ENCODE data around the gene PITRM1.
"Not testable (repeated sequence)": the region's sequence is repeated elsewhere in the genome, so short reads cannot be mapped to it uniquely, and the experiment has no call there.

The PITRM1 gene

DNA sequence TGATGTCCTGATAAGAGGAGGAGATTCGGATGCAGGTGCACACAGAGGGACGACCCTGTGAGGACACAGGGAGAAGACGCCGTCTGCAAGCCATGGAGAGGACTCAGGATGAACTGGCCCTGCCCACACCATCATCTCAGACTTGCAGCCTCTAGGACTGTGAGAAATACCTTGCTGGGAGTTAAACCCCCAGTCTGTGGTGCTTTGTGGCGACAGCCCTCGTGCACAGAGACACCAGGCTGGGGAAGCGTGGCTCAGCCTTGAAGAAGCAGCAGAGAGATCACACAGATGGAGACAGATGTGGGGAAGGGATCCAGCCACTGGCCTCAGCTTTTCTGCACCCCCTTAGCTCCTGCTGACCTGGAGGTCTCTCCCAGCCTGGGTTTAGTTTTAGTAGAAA is 26.3 kb upstream of the PITRM1 start:
- no peak for DNase-seq

DNA sequence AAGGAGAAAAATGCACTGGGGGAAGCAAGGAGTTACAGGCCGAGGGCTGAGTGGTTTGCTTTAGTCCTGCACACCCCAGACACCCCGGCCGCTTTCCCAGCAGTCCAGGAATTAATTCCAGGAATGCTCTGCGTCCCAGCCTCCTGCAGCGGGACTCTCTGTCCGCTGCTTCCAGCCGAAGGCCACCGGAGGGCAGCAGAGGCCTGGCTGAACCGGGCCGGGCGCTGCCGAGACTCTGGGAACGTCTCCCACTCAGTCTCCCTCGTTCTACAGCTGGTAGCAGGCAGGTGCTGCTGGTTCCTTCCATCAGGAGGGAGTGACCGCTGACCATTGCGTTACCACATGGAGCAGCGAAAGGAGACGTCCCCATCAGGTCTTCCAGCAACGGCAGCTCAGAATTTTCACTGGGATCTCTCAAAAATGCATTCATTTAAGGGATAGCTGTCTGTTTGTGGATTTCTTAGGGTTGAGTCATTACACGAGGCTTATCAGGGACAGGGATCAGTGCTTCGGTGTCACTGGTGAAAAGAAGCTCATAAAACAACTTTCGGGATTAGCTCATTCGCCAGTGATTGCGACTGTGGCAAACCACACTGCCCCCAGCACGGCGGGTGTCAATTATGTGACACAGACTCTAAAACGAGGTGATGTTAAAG is 24.9 kb upstream of the PITRM1 start:
- DNase-seq = peak; percentile 54

DNA sequence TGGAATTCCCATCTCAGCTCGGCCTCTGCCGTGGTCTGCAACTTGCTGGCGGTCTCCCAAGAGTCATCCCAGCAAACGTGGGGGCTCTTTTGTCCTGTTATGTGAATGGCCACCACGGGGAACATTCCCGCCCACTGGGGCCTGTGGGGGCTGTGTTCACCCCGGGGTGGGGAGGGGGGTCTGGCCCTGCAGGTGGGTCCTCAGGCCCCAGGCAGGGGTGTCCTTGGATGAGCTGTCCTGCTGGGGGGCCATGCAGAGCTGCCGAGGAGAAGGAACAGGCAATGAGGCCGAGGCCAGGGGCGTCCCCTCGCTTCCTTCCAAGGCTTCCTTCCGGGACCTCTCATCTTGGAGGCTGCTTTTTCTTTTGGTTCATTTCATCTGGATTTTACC is 24.4 kb upstream of the PITRM1 start:
- DNase-seq = no peak

DNA sequence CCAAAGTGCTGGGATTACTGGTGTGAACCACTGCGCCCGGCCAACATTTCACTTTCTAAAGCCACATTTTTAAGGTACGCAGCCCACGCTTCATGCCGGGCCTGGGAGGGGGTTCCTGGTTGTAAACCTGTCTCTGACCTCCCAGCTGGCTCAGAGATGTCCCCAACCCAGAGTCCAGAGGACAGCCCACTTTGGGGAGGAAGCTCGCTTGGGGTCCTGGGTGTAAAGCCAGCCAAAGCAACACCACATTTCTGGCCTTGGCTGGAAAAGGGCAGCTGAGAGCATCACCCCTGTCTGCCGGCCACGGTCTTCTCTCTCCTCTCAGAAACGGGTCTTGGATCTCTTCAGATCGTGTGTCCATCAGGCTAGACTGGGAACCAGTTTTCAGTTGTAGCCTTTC is 23.9 kb upstream of the PITRM1 start:
- no peak for DNase-seq

DNA sequence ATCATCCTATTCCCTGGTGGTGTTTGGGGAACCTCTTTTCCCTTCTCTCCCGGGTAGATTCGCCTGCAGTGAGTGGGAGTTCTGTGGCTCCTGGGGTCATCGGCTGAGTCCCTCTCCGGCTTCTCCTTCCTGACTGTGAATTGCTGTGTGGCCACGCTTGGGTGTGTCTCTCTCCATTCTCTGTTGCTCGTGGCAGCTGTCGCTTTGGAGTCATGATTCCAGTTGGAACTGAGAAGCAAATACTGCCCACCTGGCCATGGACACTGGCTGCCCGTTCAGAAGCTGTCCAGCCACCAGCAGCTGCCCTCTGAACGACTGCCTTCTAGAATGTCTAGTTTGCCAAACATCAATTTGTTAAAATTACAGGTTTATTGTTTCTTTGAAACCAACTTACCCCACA is 23.1 kb upstream of the PITRM1 start:
- no peak for DNase-seq

DNA sequence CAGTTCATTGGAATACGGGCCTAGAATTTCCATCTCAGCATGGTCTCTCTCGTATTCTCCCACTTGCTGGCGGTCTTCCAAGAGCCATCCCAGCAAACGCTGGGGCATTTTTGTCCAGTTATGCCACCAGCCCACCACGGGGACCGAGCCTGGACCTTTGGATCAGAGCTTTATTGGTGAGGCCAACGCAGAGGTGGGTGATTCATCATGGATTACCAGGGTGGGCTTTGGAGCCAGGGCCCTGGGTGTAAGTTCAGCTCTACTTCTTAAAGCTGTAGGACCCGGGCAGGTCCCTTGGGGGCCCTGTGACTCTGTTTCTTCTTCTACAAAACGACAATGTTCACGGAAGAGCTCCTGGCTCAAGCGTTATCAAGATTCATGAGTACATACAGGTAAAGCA is 22.7 kb upstream of the PITRM1 start:
- no peak for DNase-seq

DNA sequence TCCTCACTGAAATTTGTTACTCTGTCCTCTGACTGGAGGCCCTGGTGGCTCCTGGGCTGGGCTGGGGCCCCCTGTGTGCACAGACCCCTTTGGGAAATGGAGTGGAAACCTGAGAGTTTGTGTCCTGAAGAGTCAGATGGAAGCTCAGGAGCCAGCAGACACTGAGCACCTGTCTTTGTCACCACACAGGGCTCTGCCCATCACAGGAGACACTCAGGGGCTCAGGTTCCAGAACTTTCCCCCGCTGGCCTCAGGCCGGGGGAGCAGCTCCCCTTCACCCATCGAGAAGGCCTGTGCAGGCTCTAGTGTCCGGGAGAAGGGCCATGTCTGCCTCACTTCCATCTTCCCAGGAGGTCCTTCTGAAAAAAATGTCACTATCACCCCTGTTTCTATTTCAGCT is 22.3 kb upstream of the PITRM1 start:
- no peak for DNase-seq

DNA sequence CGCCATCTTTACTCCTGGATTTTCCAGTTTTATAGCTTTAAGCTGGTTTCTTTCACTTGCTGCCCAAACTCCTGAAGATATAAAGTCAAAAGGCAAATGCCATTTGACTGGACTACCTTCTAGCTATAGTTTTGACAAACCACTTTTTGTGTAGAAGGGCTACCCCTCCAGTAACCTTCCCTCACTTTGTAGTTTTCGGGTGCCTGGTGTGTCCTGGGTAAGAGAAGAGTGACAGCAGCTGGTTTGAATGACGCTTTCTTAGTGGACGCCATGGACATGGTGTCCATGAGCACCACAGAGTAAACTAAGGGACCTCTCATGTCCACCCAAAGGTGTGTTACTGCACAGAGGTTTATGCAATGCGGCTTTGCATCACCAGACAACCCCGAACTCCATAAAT is 21.2 kb upstream of the PITRM1 start:
- no peak for DNase-seq

DNA sequence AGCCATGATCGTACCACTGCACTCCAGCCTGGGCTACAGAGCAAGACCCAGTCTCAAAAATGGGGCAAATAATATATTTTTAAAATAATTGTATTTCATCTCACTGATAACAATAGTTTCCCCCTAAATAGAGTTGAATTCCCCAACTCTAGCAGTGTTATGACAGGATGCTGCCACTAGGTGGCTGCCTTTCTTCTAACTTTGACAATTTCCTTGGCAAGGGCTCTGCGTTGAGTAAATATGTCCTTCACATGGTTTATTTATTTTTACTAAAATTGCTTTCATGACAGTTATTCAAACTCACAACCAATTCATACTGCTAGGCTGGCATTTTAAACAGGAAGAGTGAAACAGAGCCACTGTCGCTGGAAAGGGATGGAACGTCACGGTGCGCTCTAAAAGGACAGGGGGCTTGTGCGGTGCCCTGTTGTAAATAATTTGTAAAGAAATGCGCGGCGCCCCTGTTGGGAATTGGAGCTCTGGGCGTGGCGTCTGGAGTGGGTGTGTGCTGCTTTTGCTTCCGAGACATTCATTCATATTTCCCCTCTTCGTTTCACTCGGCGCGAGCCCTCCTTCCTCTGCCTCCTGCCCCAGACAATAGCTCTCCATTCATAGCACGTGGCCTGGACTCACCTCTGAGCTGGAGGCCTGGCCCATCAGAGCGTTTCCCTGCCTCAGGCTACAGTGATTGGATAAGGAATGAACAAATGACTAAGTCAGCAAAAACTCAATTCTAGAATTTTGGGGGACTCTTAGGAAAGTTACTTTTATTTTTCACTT is 20.5 kb upstream of the PITRM1 start:
- peak; percentile 82 for DNase-seq

DNA sequence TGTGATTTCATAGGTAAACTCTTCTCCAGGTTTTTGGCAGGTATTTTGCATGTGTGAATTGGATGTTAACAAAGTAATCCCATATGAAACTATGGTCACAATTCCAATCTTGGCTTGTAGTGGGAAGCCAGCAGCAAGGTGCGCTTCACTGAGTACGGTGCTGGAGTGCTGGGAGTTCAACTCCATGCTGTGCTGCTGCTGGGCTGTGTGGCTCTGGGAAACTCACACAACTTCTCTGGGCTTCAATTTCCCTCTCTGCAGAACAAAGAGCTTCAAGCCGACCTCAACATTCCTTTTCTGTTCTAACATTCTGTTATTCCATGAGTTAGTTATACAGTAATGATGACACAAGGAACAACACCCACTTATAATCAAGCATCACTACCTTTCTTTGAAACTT is 18.2 kb upstream of the PITRM1 start:
- DNase-seq = no peak

DNA sequence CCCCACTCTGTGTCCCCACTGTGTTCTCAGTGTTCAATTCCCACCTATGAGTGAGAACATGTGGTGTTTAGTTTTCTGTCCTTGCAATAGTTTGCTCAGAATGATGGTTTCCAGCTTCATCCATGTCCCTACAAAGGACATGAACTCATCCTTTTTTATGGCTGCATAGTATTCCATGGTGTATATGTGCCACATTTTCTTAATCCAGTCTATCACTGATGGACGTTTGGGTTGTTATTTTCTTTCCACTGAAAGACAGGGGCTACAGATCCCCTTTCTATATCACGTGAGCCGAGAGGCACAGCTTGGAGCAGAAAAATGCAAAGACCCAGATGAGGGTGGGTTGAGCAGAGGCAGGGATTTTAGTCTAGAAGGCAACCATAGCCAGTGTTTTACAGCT is 14.6 kb upstream of the PITRM1 start:
- DNase-seq = not testable (repeated sequence)

DNA sequence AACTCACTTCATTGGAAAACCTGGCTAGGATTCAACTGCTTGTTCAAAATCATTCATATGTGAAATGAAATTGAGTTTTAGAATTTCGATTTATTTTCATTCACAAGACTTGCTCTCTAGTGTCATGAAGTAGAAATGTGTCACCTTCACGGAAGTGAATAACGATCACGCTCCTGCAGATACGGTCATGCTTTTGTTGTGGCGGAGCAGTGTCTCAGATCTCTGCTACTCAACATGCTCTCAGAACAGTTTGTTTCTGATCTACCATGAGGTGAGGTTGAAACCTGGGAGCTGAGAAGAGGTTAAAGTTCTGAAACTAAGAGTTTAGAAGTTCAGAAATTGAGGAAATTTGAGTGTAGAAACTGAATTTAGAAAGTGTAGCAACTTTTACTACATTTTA is 13.8 kb upstream of the PITRM1 start:
- DNase-seq = no peak

DNA sequence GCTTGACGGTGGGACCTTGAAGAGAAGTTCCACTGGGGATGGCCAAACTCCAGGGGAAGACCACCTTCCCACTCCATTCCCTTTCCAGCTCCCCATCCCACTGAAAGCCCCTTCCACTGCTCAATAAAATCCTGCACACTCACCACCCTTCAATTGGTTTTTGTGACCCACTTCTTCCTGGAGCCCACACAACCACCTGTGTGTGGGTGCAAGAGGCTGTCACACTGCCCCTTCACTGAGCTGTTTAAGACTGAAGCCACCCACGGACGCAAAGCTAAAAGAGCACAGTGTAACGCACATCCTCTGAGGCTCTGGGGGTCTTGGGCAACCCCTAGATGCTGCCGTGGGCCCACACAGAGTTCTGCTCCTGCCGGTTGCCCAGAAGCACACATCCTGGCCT is 12.8 kb upstream of the PITRM1 start:
- no peak for DNase-seq

DNA sequence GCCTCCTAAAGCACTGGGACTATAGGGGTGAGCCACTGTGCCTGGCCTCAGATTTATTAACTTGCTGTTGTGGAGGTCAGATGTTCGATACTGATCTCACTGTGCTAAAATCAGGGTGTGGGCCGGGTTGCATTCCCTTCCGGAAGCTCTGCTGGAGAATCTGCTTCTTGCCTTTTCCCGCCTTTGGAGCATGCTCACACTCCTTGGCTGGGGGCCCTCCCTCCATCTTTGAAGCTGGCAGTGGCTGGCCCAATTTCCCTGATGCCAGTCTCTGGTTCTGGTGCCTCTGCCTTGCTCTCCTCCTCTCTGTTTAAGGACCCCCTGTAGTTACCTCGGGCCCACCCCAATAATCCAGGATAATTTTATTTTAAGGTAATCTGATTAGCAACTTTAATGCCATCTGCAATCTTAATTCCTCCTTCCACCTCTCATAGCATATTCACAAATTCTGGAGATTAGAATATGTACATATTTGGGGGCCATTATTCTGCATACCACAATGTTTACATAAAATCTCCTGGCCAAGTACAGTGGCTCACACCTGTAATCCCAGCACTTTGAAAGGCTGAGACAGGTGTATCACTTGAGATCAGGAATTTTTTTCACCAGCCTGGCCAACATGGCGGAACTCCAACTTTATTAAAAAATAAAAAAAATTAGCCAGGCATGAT is 7.9 kb upstream of the PITRM1 start:
- DNase-seq = no peak

DNA sequence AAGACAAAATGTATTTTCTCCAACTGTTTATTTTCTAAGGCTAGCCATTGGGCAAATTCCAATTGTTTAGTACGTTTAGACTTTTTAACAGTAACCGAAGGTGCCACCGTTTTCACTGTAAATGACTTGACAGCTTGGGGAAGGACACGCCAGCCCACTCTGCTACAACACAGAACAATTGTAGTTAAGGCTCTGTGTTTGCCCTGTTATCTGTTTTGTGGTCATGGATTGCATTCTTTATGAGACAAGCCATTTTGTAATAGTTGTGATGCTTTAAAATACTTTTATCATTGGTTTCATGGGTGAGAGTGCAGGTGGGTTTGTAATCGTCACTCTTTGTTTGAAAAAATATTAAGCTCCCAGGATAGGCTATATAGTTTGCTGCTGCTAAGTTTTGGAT is 6.6 kb upstream of the PITRM1 start:
- peak; percentile 21 for DNase-seq

DNA sequence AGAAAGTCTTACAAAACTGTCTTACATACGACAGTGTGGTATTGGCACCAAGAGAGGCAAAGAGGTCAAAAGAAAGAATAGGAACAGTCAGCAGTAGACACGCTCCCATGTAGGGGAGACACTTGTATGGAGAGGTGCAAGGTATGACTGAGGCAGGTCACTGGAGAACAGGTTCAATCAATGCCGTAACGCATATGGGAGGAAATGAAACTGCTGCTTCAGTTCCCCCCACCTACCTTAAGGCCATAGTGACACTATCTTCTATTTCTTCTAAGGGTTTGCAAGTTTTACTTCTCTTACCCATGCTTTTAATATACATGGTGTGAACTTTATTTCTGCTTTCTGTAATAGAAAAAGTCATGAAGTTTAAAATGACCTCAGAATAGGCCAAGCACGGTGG is 5.5 kb upstream of the PITRM1 start:
- no peak for DNase-seq

DNA sequence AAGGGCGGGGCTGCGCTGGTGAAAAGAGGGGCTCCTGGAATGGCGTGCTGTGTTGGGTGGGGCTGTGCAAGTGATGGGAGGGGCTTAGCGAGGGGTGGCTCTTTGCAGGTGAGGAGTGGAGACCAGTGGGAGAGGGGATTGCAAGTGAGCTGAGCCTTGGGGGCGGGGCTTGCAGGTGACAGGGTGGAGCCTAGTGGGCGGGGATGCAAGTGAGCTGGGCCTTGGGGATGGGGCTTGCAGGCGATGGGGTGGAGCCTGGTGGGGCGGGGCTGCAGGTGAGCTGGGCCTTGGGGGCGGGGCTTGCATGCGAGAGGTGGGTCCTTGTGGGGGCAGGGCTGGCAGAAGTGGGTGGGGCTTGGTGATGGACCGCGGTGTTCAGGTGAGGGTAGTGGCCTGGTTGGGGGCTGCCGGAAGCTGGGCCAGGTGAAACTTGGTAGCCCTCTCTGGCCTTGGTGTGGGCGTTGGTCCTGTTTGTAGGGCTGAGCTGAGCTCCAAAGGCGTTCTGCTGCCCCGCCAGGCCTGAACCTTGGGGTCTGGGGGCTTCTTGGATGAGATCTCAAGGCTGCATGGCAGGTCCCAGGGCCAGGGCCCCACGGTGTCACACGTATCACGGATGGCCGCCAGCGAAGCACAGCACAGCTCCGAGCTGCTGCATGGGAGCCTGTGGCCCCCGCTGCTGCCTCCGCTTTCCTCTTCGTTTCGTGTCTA is 743 bp upstream of the PITRM1 start:
- DNase-seq = no peak

DNA sequence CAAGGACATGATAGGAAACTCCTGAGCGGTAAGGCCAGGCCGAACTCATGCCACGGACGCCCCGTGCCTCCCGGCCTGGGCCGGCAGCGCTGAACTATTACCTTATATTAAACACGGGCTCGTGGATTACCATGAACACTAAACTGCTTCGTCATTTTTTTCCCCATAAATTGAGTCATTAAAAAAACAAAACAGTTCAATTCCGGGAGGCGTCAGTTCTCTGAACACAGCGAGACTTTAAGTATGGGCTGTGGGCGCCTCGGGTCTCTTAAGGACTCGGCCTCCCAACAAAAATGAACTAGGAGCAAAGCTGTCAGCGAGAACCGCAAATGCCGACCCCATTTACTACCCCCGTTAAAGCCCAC is 519 bp downstream of the PITRM1 start:
- peak; percentile 59 for DNase-seq

DNA sequence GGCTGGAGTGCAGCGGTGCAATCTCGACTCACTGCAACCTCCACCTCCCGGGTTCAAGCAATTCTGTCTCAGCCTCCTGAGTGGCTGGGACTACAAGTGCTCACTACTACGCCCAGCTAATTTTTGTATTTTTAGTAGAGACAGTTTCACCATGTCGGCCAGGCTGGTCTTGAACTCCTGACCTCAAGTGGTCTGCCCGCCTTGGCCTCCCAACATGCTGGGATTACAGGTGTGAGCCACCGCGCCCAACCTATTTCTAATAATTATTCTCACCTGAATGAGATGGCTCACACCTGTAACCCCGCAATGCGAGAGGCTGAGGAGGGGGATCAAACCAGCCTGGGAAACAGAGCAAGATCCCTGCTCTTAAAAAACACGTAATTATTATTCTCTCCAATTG is 1.1 kb downstream of the PITRM1 start:
- not testable (repeated sequence) for DNase-seq

DNA sequence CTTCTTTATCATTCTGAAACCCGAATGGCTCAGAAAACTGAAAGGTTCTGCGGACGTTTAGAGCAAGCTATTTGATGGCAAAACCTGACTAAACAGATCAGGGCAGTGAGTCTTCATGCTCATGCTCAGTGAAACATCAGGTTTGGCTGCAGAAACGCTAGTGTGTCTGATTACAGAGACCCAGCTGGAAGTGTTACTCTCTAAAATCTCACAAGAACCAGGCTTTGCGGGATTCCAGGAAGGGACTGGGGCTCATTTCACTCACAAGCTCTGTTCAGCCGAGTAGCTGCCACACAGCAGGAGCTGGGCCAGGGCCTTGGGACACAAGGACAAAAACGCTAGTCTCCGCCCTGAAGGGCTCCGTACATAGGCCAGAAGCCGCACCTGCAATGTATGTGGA is 2.9 kb downstream of the PITRM1 start:
- DNase-seq = no peak

DNA sequence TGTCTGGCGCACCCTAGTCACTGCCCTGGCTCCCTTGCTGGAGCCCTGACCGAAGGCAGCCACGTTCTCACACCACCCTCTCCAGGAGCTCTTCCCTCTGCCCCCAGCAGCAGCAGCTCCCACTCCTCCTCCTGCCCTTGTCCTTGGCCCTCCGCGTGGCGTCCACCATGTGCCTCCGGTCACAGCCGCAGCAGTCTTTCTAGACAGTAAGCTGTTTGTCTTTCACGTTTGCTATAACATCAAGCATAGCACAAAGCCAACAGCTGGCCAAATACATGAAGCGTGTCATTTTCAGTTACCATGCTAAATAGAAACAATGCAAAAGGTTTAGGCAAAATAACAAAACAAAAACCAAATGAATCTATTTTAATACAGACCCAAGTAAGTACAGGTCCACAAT is 3.3 kb downstream of the PITRM1 start:
- DNase-seq = no peak

DNA sequence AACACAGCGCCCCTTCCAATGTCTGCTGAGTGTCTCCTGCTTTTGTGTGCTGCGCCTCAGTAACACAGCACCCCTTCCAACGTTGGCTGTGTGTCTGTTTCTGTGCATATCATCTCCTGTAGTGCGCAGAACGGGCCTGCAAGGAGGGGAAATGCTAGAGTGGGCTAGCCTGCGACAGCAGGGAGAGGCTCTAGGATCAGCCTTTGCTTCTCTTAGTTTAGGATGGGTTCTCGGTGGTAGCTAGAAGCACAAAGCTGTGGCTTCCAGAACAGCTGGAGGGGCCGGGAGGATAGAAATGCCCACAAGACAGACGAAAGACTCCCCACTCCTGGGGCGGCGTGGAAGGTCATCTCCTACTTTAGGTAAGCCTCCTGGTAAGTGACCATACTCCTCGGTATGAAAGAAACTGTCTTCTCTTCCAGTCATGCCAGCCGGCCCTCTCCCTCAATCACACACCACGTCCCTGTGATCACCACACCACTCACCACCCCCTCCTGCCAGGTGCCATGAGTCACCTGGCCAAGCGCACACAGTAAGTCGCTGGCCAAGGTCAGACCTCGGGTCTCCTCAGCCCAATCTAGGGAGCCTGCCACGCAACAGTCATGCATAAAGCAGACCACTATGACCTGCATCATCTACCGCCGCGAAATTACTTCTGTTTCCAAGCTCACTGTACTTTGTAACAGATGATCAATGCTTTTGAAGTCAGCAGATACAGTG is 4.8 kb downstream of the PITRM1 start:
- DNase-seq = no peak

All from hematopoietic multipotent progenitor cell treated with erythropoietin and hydrocortisone succinate and interleukin-3 and kit ligand, for 6 days (in vitro differentiated cells).